Loucy (cell line): ENCODE data around the gene SUSD5.
"Not testable (repeated sequence)": the region's sequence is repeated elsewhere in the genome, so short reads cannot be mapped to it uniquely, and the experiment has no call there.

Source experiments
- EZH2phosphoT487 ChIP-seq: fragments of 200-600 bp; IDR thresholded peaks from 2 replicates; pipeline ENCODE4 v1.6.1; 2018; ENCODE audit warnings: antibody characterized with exemption, mild to moderate bottlenecking, moderate library complexity, borderline replicate concordance
- TF ChIP-seq, protein P1 (sequence below): fragments of 200-600 bp; sonication (generic); conservative IDR thresholded peaks from 2 replicates; pipeline ENCODE4 v1.5.1; 2014; ENCODE audit warnings: mild to moderate bottlenecking, antibody characterized with exemption, low read length

DNA sequence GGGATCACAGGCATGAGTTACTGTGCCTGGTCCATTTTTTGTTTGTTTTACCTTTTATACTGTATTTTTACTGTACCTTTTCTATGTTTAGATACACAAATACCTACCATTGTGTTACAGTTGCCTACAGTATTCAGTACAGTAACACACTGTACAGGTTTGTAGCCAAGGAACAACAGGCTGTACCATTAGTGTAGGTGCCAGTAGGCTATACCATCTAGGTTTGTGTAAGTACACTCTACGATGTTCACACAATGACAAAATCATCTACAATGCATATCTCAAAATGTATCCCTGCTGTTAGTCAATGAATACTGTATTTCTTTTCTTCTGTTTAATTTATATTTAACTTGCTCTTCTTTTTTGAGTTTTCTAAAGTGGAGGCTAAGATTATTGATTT is 37.0 kb downstream of the SUSD5 start:
- TF ChIP-seq, protein P1, sequence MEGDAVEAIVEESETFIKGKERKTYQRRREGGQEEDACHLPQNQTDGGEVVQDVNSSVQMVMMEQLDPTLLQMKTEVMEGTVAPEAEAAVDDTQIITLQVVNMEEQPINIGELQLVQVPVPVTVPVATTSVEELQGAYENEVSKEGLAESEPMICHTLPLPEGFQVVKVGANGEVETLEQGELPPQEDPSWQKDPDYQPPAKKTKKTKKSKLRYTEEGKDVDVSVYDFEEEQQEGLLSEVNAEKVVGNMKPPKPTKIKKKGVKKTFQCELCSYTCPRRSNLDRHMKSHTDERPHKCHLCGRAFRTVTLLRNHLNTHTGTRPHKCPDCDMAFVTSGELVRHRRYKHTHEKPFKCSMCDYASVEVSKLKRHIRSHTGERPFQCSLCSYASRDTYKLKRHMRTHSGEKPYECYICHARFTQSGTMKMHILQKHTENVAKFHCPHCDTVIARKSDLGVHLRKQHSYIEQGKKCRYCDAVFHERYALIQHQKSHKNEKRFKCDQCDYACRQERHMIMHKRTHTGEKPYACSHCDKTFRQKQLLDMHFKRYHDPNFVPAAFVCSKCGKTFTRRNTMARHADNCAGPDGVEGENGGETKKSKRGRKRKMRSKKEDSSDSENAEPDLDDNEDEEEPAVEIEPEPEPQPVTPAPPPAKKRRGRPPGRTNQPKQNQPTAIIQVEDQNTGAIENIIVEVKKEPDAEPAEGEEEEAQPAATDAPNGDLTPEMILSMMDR: not testable (repeated sequence)
- not testable (repeated sequence) for TF ChIP-seq EZH2phosphoT487
